GM06990 (cell line): ENCODE measurements around the gene RPL22.

Source experiments
- DNase-seq: peaks from one replicate; pipeline ENCODE4 v3.0.0-alpha.2; 2011; ENCODE audit not compliant: insufficient read length; ENCODE audit errors: extremely low read depth
- H3K27me3 ChIP-seq: replicated peaks from 2 replicates; pipeline ENCODE4 v1.6.0; 2011; ENCODE audit warnings: low read length; ENCODE audit not compliant: control insufficient read depth, insufficient read depth
- H3K36me3 ChIP-seq: 2 replicates; pipeline ENCODE4 v1.5.1; 2011; ENCODE audit warnings: low read length; ENCODE audit not compliant: control insufficient read depth, insufficient read depth
- H3K4me3 ChIP-seq: replicated peaks from 2 replicates; pipeline ENCODE4 v1.5.1; 2011; ENCODE audit warnings: low read depth, mild to moderate bottlenecking, control low read depth, low read length
- CTCF ChIP-seq: IDR thresholded peaks from 2 replicates; pipeline ENCODE4 v1.5.1; 2011; ENCODE audit warnings: low read length, control low read depth, mild to moderate bottlenecking, inconsistent platforms; ENCODE audit not compliant: insufficient read depth, poor library complexity, severe bottlenecking

RPL22 gene

GRCh38 chr1:6245086-6245868, 45.9 kb upstream of the RPL22 start:
- TF ChIP-seq CTCF, result peak; percentile 85
- DNase-seq, result peak; percentile 85
- Histone ChIP-seq H3K4me3 (peak overlapping the region; percentile 64), H3K27me3 (peaks cover 10% of the 10 kb centered on the region), H3K36me3 (no peaks in the 10 kb centered on the region)

GRCh38 chr1:6244401-6245049, 45.1 kb upstream of the RPL22 start:
- Histone ChIP-seq H3K27me3 (peaks cover 10% of the 10 kb centered on the region), H3K36me3 (no peaks in the 10 kb centered on the region), H3K4me3 (no peak overlapping the region)
- DNase-seq, result peak; percentile 15
- no peak for TF ChIP-seq CTCF

- peak; percentile 15 for DNase-seq
- no peak for TF ChIP-seq CTCF
- no peaks in the 10 kb centered on the region for H3K36me3 ChIP-seq
- no peak within 1 kb of the TSS for H3K4me3 ChIP-seq
- peaks cover 10% of the 10 kb centered on the region for H3K27me3 ChIP-seq
Measured at GRCh38 chr1:6243993-6244392, 44.6 kb upstream of the RPL22 start, which contains the start of gene HES3. TSS of gene HES3 (plus strand) at chr1:6244179. CDS start at chr1:6244366, 187 bp downstream.

GRCh38 chr1:6243053-6243834, 43.8 kb upstream of the RPL22 start:
- Histone ChIP-seq H3K4me3 (no peak overlapping the region), H3K27me3 (peaks cover 10% of the 10 kb centered on the region), H3K36me3 (no peaks in the 10 kb centered on the region)
- peak; percentile 6 for DNase-seq
- TF ChIP-seq CTCF, result no peak

GRCh38 chr1:6241887-6242740, 42.7 kb upstream of the RPL22 start:
- peaks cover 10% of the 10 kb centered on the region for H3K27me3 ChIP-seq
- H3K36me3 ChIP-seq, result no peaks in the 10 kb centered on the region
- H3K4me3 ChIP-seq, result no peak overlapping the region
- peak; percentile 13 for DNase-seq
- TF ChIP-seq CTCF, result no peak
